ENCODE measurements around the gene RPL7A. TPM values are rescaled to one million over a fixed set of nuclear protein-coding genes. Genes with fewer than 3 reads are reported as not detected.
A peak's percentile ranks its signal among the peaks of the same experiment; 100 is the strongest.
"Not testable (repeated sequence)": the region's sequence is repeated elsewhere in the genome, so short reads cannot be mapped to it uniquely, and the experiment has no call there.

The RPL7A gene
- total RNA-seq: 1,000 to 10,000 TPM; 1,001 to 1,630 (median 1,510) TPM

GRCh38 chr9:133347985-133348717 is at the start of gene RPL7A, which contains the start of gene MED22:
Gene RPL7A, plus strand, starts transcription at chr9:133348218. Its CDS starts 26 bp downstream, at chr9:133348244.
Gene MED22, minus strand, starts transcription at chr9:133348131. Its CDS starts 1,469 bp downstream, at chr9:133346662.
- no peaks in the 10 kb centered on the region for H3K27me3 ChIP-seq
- peak; percentile 97 for ATAC-seq
- peak within 1 kb of the TSS; percentile 88 to 97 (median 90) for H3K27ac ChIP-seq
- peak within 1 kb of the TSS; percentile 91 to 99 (median 97) for H3K4me3 ChIP-seq
- H3K9me3 ChIP-seq: no peaks in the 10 kb centered on the region
- H3K4me1 ChIP-seq: peaks cover 22 to 30% of the 10 kb centered on the region in 2 donors
- in situ Hi-C loops (cut with MboI; ENCODE audit: low sequenced_read_pairs in 4 of 4): no loop called here
- peak; percentile 86 to 95 for DNase-seq
- intact Hi-C loops (cut with DNase I; ENCODE audit: low total_unique reads): loop anchor here (1.0 to 10.0 kb wide), 4 partner anchors 8 to 316 kb away; partner anchors contain the start of genes GTF3C5, SURF1, SURF2 and SURF6
- TF ChIP-seq CTCF (IDR thresholded peaks at IDR 0.05 in 4 of 5, conservative IDR thresholded peaks at IDR 0.05 in 1 of 5): peak in 2 of 5 experiments; percentile 10 to 27
- peak; percentile 82 to 89 for TF ChIP-seq POLR2A (IDR thresholded peaks at IDR 0.05)
- peaks cover 0 to 66% of the 10 kb centered on the region in 2 donors for H3K36me3 ChIP-seq

GRCh38 chr9:133299996-133300395 is 48.0 kb upstream of the RPL7A start:
- ATAC-seq; DNase-seq; H3K4me3 ChIP-seq; H3K27ac ChIP-seq; in situ Hi-C loops (cut with MboI; ENCODE audit: low sequenced_read_pairs in 4 of 4); H3K4me1 ChIP-seq; H3K36me3 ChIP-seq; H3K9me3 ChIP-seq; intact Hi-C loops (cut with DNase I; ENCODE audit: low total_unique reads): not testable (repeated sequence)
- peaks cover 9 to 34% (median 18%) of the 10 kb centered on the region in 3 donors for H3K27me3 ChIP-seq

DNA sequence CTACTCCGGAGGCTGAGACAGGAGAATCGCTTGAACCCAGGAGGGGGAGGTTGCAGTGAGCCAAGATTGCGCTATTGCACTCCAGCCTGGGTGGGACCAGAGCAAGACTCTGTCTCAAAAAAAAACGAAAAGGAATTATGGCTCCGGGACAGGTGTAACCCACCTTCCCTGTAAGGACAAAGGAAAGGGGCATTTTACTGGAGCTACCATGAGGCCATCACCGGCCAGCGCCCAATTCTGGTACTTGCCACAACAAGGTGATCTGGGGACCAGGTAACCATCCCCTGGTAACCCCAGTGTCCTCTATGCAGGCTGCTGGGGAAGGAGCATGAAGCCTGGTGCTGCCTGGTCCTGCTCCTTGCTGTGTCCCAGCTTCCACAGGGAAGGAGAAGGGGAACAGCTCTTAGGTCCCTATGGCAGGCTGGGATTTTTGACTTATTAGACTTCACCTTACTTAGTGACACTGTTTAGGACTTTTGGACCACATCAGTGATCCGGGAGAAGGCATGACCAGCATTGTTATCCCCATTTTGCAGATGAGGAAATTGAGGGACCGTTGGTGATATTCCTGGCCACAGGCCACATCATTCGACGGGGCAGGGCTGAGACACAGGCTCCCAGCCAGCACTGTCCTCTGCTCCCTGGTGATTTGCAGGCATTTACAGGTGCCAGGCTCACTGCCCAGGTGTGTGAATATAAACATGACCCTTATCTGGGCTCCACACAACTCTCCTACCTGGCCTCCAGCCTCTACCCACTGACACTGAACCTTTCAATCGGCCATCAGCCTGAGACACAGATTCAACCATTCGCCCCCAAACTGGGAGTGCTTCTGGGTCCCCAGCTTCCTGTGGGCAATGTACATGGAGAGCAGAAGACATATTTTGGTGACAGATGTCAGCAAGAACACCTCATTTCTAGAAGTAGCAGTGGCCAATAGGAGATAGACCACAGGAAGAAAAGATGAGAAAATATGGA is 46.5 kb upstream of the RPL7A start:
- intact Hi-C loops (cut with DNase I; ENCODE audit: low total_unique reads) (no loop called here), in situ Hi-C loops (cut with MboI; ENCODE audit: low sequenced_read_pairs in 4 of 4) (no loop called here)
- Histone ChIP-seq H3K4me3 (no peak overlapping the region), H3K4me1 (no peaks in the 10 kb centered on the region), H3K36me3 (no peaks in the 10 kb centered on the region), H3K9me3 (no peaks in the 10 kb centered on the region), H3K27me3 (peaks cover 9 to 31% (median 18%) of the 10 kb centered on the region in 3 donors), H3K27ac (no peak overlapping the region)
- DNase-seq (no peak), ATAC-seq (no peak)
- TF ChIP-seq POLR2A (IDR thresholded peaks at IDR 0.05) (no peak), CTCF (IDR thresholded peaks at IDR 0.05 in 4 of 5, conservative IDR thresholded peaks at IDR 0.05 in 1 of 5) (no peak)

GRCh38 chr9:133303266-133304157 is 44.5 kb upstream of the RPL7A start:
- ATAC-seq: no peak
- in situ Hi-C loops (cut with MboI; ENCODE audit: low sequenced_read_pairs in 4 of 4): no loop called here
- intact Hi-C loops (cut with DNase I; ENCODE audit: low total_unique reads): no loop called here
- no peak overlapping the region for H3K27ac ChIP-seq
- H3K4me1 ChIP-seq: no peaks in the 10 kb centered on the region
- no peaks in the 10 kb centered on the region for H3K9me3 ChIP-seq
- H3K36me3 ChIP-seq: no peaks in the 10 kb centered on the region
- no peak for DNase-seq
- TF ChIP-seq CTCF (IDR thresholded peaks at IDR 0.05 in 4 of 5, conservative IDR thresholded peaks at IDR 0.05 in 1 of 5): no peak
- no peak for TF ChIP-seq POLR2A (IDR thresholded peaks at IDR 0.05)
- peaks cover 12 to 29% (median 17%) of the 10 kb centered on the region in 3 donors for H3K27me3 ChIP-seq
- no peak overlapping the region for H3K4me3 ChIP-seq
